Smooth muscle cell of the coronary artery (primary cell): ENCODE results near the gene SHANK2. TPM values are rescaled to one million over a fixed set of nuclear protein-coding genes. Genes with fewer than 3 reads are reported as not detected.

ENCODE experiments used
- total RNA-seq: library from RNA; depleted of rRNA; stranded (reverse); fragments of >200 nt; gene quantifications from 2 replicates; pipeline ENCODE4 v1.2.3, GENCODE V29; 2014; ENCODE audit warnings: low replicate concordance

SHANK2 gene
- total RNA-seq = 0.30 and 2.2 TPM in 2 replicates

GRCh38 chr11:71252269-71252769 lies at the start of gene SHANK2:
SHANK2 (minus strand) TSS chr11:71252577; CDS start chr11:71147326, 105,251 bp downstream.

Other genes starting within 250 kb of the SHANK2 start
- 17.8 and 79.9 TPM in 2 replicates for gene DHCR7, start 195.8 kb upstream of the SHANK2 start, total RNA-seq
- gene NADSYN1, start 200.6 kb upstream of the SHANK2 start, total RNA-seq = 66.2 and 96.3 TPM in 2 replicates